Neural progenitor cell (in vitro differentiated cells): Measurements from ENCODE around the gene ACOT13. TPM values are rescaled to one million over a fixed set of nuclear protein-coding genes. Genes with fewer than 3 reads are reported as not detected.

Experiments used
- DNase-seq: peaks from one replicate; pipeline ENCODE4 v3.0.0-alpha.2; 2016; ENCODE audit warnings: low spot score
- H2AFZ ChIP-seq: fragments of 200-600 bp; sonication (generic); replicated peaks from 2 replicates; pipeline ENCODE4 v1.6.1; 2016; ENCODE audit warnings: antibody characterized with exemption
- H3F3A ChIP-seq: fragments of 200-600 bp; sonication (generic); 2 replicates; pipeline ENCODE4 v1.6.1; 2016; ENCODE audit warnings: antibody characterized with exemption, low read depth
- H3K27ac ChIP-seq: fragments of 200-600 bp; sonication (generic); 2 replicates; pipeline ENCODE4 v1.5.1; 2016; ENCODE audit warnings: mild to moderate bottlenecking
- H3K27me3 ChIP-seq: fragments of 200-600 bp; sonication (generic); 2 replicates; pipeline ENCODE4 v1.6.1; 2016; ENCODE audit warnings: mild to moderate bottlenecking, moderate library complexity
- H3K36me3 ChIP-seq: fragments of 200-600 bp; sonication (generic); 2 replicates; pipeline ENCODE4 v1.5.1; 2016
- H3K4me1 ChIP-seq: fragments of 200-600 bp; sonication (generic); 2 replicates; pipeline ENCODE4 v1.6.1; 2016; ENCODE audit warnings: mixed run types
- H3K4me2 ChIP-seq: fragments of 200-600 bp; sonication (generic); 2 replicates; pipeline ENCODE4 v1.6.1; 2016
- H3K4me3 ChIP-seq: fragments of 200-600 bp; sonication (generic); 2 replicates; pipeline ENCODE4 v1.5.1; 2016
- H3K79me2 ChIP-seq: fragments of 200-600 bp; sonication (generic); 2 replicates; pipeline ENCODE4 v1.6.1; 2016; ENCODE audit warnings: low read depth
- H3K9ac ChIP-seq: fragments of 200-600 bp; sonication (generic); 2 replicates; pipeline ENCODE4 v1.6.1; 2016
- H3K9me3 ChIP-seq: fragments of 200-600 bp; sonication (generic); 2 replicates; pipeline ENCODE4 v1.5.1; 2016; ENCODE audit warnings: low read depth
- H4K20me1 ChIP-seq: fragments of 200-600 bp; sonication (generic); 2 replicates; pipeline ENCODE4 v1.6.1; 2016; ENCODE audit warnings: low read depth
- H3K27ac Mint-ChIP-seq: 3 replicates; pipeline ENCODE4 v1.8.0; 2021; ENCODE audit warnings: mixed read lengths
- H3K27me3 Mint-ChIP-seq: 2 replicates; pipeline ENCODE4 v1.8.0; 2022; ENCODE audit warnings: low read depth, mild to moderate bottlenecking, inconsistent platforms, moderate library complexity, mixed read lengths; ENCODE audit not compliant: insufficient read depth
- H3K36me3 Mint-ChIP-seq: 3 replicates; pipeline ENCODE4 v1.8.0; 2021; ENCODE audit warnings: mixed read lengths
- H3K4me1 Mint-ChIP-seq: 3 replicates; pipeline ENCODE4 v1.8.0; 2021; ENCODE audit warnings: mixed read lengths
- H3K4me3 Mint-ChIP-seq: 3 replicates; pipeline ENCODE4 v1.8.0; 2021; ENCODE audit warnings: mild to moderate bottlenecking, moderate library complexity, mixed read lengths
- H3K9me3 Mint-ChIP-seq: 3 replicates; pipeline ENCODE4 v1.8.0; 2020; ENCODE audit warnings: mixed read lengths
- EZH2 ChIP-seq: fragments of 200-600 bp; sonication (generic); IDR thresholded peaks from 2 replicates; pipeline ENCODE4 v1.6.1; 2017; ENCODE audit warnings: antibody characterized with exemption, mild to moderate bottlenecking, moderate library complexity
- EZH2phosphoT487 ChIP-seq: fragments of 200-600 bp; sonication (generic); IDR thresholded peaks from 2 replicates; pipeline ENCODE4 v1.6.1; 2017; ENCODE audit warnings: antibody characterized with exemption
- total RNA-seq: library from RNA; depleted of rRNA; stranded (reverse); fragments of >200 nt; gene quantifications from 2 replicates; pipeline ENCODE4 v1.2.3, GENCODE V29; 2015; ENCODE audit warnings: low replicate concordance
- TF ChIP-seq, protein P1 (sequence below): fragments of 200-600 bp; sonication (generic); IDR thresholded peaks from 2 replicates; pipeline ENCODE4 v1.5.1; 2017; ENCODE audit warnings: antibody characterized with exemption, mild to moderate bottlenecking

Gene ACOT13
- total RNA-seq, 1 donor from 2014 or later = 12.0 TPM

DNA sequence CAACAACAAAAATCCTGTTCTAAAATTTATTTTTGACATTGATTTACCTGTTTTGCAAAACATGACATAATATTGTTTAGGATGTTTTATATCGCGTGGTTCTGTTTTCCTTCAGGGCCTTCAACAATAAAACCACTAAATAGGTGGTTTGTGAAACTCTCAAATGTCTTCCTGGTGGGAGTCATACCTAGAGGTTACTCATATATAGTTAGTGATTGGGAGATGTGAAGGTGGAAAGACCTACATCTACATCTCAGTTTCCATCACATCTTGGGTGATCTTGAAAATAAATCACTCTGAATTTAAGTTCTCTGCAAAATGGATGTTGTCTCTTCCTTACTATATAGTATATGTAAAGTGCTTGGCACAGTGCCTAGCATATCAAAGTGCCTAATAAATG, 29.2 kb downstream of the ACOT13 start:
- Histone ChIP-seq H3F3A (peaks cover 1% of the 10 kb centered on the region), H3K9me3 (no peaks in the 10 kb centered on the region), H3K36me3 (no peaks in the 10 kb centered on the region), H3K4me3 (no peak overlapping the region), H3K4me1 (no peaks in the 10 kb centered on the region), H3K79me2 (no peaks in the 10 kb centered on the region), H3K27me3 (no peaks in the 10 kb centered on the region), H3K4me2 (no peak overlapping the region), H2AFZ (no peak overlapping the region), H3K9ac (no peak overlapping the region), H3K27ac (no peak overlapping the region), H4K20me1 (no peaks in the 10 kb centered on the region)
- Mint-ChIP-seq H3K4me1 (no peaks in the 10 kb centered on the region), H3K27ac (no peak overlapping the region), H3K9me3 (no peaks in the 10 kb centered on the region), H3K27me3 (no peaks in the 10 kb centered on the region), H3K4me3 (no peak overlapping the region), H3K36me3 (peaks cover 10% of the 10 kb centered on the region)
- no peak for DNase-seq
- no peak for TF ChIP-seq EZH2phosphoT487
- TF ChIP-seq, protein P1, sequence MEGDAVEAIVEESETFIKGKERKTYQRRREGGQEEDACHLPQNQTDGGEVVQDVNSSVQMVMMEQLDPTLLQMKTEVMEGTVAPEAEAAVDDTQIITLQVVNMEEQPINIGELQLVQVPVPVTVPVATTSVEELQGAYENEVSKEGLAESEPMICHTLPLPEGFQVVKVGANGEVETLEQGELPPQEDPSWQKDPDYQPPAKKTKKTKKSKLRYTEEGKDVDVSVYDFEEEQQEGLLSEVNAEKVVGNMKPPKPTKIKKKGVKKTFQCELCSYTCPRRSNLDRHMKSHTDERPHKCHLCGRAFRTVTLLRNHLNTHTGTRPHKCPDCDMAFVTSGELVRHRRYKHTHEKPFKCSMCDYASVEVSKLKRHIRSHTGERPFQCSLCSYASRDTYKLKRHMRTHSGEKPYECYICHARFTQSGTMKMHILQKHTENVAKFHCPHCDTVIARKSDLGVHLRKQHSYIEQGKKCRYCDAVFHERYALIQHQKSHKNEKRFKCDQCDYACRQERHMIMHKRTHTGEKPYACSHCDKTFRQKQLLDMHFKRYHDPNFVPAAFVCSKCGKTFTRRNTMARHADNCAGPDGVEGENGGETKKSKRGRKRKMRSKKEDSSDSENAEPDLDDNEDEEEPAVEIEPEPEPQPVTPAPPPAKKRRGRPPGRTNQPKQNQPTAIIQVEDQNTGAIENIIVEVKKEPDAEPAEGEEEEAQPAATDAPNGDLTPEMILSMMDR = no peak

DNA sequence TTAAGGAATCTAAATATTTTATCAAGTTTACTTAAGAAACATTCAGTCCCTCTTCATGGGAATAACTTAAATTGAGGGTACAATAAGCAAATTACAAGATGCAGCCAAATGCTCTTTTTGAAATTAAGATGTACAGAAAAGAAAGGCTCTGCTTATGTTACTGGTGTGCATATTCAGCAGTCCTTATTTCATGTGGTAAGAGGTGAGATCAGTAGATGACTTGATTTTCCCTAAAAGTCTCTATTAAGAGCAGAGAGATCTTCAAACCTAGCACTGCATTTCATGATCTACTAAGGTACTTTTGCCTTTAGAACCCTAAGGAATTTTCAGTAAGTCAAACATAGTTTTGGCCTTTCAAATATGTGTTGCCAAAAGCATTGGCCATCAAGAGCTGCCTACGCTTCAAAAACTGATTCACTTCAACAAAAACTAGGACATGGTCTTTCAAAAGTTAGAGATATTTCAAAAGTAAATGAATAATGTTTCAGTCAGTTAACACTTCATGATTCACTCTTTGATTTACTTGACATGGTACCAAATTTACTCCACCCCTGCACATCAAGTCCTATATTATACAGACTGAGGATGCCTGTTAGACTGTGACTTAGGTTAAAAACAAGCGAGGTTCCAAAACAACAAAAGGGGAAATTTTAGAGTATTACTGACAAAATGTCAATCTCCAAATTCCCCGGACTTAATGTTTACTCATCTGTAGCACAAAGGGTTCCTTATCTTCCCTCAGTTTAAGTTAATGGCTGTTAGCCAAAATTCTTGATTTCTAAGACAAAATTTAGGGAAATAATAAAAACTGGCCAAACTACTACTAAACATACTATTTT, 32.9 kb downstream of the ACOT13 start:
- no peak overlapping the region for H3K27ac Mint-ChIP-seq
- H3K79me2 ChIP-seq = no peaks in the 10 kb centered on the region
- H3K4me1 ChIP-seq = no peaks in the 10 kb centered on the region
- H3K27me3 ChIP-seq = no peaks in the 10 kb centered on the region
- DNase-seq = no peak
- no peaks in the 10 kb centered on the region for H3K27me3 Mint-ChIP-seq
- H3F3A ChIP-seq = peaks cover 29% of the 10 kb centered on the region
- H3K9me3 Mint-ChIP-seq = no peaks in the 10 kb centered on the region
- no peak overlapping the region for H3K27ac ChIP-seq
- no peaks in the 10 kb centered on the region for H3K9me3 ChIP-seq
- no peak overlapping the region for H3K4me2 ChIP-seq
- peaks cover 6% of the 10 kb centered on the region for H4K20me1 ChIP-seq
- H3K36me3 Mint-ChIP-seq = peaks cover 19% of the 10 kb centered on the region
- H3K36me3 ChIP-seq = peaks cover 12% of the 10 kb centered on the region
- no peak overlapping the region for H3K4me3 Mint-ChIP-seq
- no peak overlapping the region for H3K9ac ChIP-seq
- H2AFZ ChIP-seq = no peak overlapping the region
- TF ChIP-seq, protein P1 = no peak
- no peak for TF ChIP-seq EZH2phosphoT487
- TF ChIP-seq EZH2 = no peak
- no peaks in the 10 kb centered on the region for H3K4me1 Mint-ChIP-seq
- H3K4me3 ChIP-seq = no peak overlapping the region

DNA sequence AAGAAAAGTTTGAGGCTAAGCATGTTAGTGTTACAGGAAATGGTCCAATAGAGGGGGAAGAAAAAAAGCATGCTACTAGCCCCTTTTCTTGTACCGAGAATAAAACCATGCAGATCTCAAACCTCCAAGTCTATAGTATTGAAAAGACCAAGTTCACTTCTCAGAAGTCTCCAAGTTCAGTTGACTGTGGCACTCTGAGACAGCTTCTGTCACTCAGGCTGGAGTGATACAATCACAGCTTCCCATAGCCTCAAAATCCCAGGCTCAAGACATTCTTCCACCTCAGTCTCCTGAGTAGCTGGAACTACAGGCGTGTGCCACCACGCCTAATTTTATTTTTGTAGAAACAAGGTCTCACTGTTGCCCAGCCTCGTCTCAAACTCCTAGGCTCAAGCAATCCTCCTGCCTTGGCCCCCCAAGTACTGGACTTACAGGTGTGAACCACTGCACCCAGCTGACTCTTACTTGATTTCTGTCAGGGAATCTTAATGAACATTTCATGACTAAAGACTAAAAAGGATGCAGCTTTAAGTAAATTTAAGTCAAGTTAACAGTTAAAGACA, 35.9 kb downstream of the ACOT13 start:
- no peaks in the 10 kb centered on the region for H3K4me1 Mint-ChIP-seq
- DNase-seq = no peak
- no peaks in the 10 kb centered on the region for H3K79me2 ChIP-seq
- H4K20me1 ChIP-seq = peaks cover 6% of the 10 kb centered on the region
- H3K36me3 ChIP-seq = peaks cover 24% of the 10 kb centered on the region
- TF ChIP-seq, protein P1 = no peak
- TF ChIP-seq EZH2 = no peak
- TF ChIP-seq EZH2phosphoT487 = no peak
- peaks cover 33% of the 10 kb centered on the region for H3K36me3 Mint-ChIP-seq
- H2AFZ ChIP-seq = no peak overlapping the region
- peaks cover 39% of the 10 kb centered on the region for H3F3A ChIP-seq
- H3K27ac ChIP-seq = peak overlapping the region; percentile 13
- H3K27me3 Mint-ChIP-seq = no peaks in the 10 kb centered on the region
- no peaks in the 10 kb centered on the region for H3K4me1 ChIP-seq
- no peaks in the 10 kb centered on the region for H3K27me3 ChIP-seq
- no peak overlapping the region for H3K4me3 ChIP-seq
- peak overlapping the region; percentile 46 for H3K27ac Mint-ChIP-seq
- H3K9me3 ChIP-seq = no peaks in the 10 kb centered on the region
- H3K4me3 Mint-ChIP-seq = no peak overlapping the region
- no peak overlapping the region for H3K4me2 ChIP-seq
- no peak overlapping the region for H3K9ac ChIP-seq
- H3K9me3 Mint-ChIP-seq = no peaks in the 10 kb centered on the region
